Measurements from ENCODE around the gene MRRF.

Gene MRRF

DNA sequence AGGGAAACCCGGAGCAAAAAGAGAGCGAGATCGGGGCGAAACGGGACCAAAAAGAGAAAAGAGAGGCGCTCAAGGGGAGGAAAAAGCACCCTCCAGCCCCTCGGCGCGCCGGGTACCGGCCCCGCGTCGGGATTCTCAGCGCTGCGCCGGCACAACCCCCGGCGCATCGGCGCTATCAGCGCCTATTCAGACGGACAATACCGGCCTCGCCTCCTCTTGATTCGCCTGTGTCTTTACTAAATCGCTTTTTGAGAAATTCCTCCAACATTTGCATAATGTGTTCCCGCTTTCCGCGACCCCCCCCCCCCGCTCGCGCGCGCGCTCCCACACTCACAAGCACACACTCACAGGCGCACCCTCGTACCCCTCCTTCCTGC, 36.5 kb upstream of the MRRF start:
- in situ Hi-C loops (cut with MboI; ENCODE audit: low sequenced_read_pairs): no loop called here

DNA sequence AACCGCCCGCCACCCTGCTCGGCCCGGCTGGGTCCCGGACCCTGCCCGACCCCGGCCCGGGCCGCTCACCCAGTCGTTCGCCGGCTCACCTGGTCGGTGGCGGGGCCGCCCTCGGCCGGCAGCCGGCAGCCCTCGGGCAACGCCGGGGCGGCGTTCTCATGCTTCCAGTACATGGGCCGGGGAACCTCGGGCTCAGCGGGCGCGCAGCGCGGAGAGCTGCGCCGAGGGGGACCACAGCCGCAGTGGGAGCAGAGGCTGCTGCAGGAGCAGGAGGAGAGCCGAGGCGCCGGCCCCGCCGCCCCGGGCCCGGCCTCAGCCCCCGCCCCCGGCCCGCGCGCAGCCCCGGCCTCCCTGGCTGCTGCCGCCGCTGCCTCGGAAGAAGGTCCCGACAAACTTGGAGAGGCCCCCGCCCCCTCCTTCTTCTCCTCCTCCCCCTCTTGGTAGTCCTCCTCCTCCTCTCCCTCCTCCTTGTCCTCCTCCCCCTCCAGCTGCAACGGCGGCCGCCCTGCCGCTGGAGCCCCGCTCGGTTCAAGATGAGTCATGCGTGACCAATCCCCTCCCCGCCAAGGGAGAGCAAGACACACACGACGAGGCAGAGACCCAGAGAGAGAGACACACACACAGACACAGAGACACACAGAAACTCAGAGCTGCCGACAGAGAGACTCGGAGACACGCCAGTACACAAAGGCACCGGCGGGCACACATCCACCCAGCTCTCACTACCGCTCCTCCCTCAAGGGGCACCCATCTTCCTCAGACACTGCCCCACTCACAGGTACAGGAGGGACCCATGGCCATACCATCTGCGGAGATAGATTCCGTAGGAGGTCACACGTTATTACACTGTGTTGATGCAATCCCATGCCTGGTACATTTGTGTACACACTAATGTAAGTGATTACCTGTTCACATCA, 35.9 kb upstream of the MRRF start, which contains the start of gene LHX6:
TSS of gene LHX6 (minus strand) at position 390 of the 917 bp plus-strand sequence. CDS start at position 173, 217 bp downstream.
- in situ Hi-C loops (cut with MboI; ENCODE audit: low sequenced_read_pairs): no loop called here

DNA sequence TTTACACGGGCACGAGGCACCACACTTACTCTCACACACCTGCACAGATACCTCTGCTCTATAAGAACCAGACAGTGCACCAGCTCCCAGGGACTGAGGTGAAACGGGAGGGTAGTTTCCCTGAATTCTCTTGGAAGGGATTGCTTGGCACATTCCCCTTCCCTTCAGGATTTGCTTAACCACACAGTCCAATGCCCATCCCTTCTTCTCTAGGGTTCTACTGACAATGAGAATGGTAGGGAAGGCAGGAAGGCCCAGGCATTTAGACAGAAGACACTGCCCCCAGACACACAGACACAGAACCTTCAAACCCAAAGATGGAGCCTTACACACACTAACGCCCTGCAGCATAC, 35.2 kb upstream of the MRRF start:
- in situ Hi-C loops (cut with MboI; ENCODE audit: low sequenced_read_pairs): no loop called here

DNA sequence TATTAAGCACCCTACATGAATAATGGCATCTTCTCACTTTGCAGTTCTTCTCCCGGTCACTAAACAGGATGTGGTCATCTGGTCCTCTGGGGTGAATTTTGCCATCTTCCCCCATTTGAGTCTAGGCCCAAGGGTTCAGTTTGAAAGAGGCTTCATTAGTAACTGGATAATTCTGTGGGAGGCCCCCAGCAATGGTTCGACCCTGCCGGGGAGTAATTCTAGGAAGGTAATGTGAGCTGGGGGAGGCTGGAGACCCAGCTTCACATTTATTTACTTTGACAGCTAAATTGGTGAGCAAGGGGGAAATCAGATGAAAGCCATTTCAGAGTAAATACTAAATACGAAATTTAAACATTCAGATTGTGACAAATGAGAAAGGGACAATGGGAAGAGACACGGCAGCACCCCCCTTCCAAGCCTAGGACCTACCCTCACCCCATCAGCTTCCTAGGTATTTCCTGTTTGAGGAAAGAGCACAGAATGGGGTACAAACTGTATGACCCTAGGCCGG, 31.8 kb upstream of the MRRF start:
- in situ Hi-C loops (cut with MboI; ENCODE audit: low sequenced_read_pairs): no loop called here

DNA sequence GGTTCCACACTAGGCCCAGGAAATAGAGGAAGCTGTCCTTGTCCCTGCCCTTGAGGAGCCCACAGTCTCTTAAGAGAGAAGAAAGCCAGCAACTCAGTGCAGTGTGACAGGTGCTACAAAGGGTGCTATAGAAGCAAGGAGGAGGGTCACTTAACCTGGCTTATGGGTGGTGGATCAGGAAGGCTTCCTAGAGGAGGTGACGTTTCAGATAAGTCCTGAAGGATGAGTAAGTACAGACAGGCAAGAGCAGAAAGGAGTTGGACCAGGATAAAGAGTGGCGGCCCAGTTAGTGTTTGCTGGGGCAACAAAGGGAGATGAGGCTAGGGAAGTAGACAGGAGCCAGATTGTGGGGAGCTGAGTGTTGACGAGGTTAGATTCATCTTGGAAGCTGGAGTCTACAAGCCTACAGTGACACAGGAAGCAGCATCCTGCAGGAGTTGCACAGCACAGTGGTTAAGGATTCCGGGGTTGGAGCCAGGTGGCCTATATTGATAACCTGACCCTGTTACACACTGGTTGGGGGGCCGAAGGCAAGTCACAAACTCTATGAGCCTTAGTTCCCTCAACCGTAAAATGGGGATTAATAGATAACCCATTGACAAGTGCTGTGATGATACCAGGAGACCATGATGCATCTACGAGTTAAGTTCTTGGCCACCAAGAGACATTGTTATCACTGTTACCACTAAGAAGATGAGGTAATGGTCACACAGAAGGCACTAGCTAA, 30.5 kb upstream of the MRRF start:
- in situ Hi-C loops (cut with MboI; ENCODE audit: low sequenced_read_pairs): no loop called here

DNA sequence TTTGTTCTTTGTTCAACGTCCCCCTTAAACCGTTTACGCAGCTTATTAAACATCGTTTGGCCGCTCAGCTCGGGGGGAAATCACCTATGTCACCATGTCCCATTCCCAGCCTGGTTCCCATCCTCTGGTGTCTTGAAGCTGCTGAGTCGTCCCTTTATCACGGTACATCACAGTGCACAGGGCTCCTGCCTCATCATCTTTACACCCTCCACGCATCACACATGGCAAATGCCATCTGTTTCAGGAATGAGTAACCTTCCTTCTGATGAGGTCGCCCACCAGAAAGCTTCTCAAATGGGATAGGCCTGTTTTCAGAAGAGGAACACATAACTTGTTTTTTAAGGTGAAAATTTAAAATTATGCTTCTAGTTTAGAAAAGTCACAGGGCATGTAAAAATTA, 28.0 kb upstream of the MRRF start:
- in situ Hi-C loops (cut with MboI; ENCODE audit: low sequenced_read_pairs): no loop called here

DNA sequence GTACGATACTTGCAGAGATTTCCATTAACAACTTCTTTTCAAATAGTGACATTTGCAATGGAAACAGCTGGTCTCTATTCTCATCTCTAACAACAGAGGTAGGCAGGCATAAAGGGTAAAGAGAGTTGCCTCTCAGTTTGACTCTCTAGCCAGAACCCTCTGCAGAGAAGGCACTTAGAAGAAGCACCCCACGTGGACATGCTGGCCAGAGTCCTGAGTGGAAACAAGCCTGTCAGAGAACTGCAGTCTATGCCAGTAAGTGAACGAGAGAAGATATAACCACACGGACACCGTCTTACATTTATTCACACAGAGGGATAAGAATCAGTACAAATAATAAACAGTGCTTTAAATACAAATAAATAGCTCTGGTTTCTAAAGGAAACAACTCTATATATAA, 25.0 kb upstream of the MRRF start:
- in situ Hi-C loops (cut with MboI; ENCODE audit: low sequenced_read_pairs): no loop called here

DNA sequence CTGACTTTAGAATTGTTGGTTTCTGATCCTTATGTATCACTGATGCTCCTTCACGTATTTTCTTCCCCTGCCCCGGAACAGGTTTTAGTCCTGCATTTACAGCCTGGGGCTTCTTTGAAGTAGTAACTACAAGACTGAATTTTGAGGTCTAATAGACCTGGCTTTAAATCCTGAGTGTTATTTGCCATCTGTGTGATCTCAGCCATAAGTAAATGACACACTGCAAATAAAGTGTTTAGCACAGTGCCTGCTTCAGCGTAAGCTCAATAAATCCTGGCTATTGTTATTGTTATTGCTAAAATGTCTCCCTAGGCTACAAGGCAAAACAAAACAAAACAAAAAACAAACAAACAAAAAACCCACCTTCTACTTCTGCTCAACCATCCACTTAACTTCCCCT, 20.3 kb upstream of the MRRF start:
- in situ Hi-C loops (cut with MboI; ENCODE audit: low sequenced_read_pairs): no loop called here

DNA sequence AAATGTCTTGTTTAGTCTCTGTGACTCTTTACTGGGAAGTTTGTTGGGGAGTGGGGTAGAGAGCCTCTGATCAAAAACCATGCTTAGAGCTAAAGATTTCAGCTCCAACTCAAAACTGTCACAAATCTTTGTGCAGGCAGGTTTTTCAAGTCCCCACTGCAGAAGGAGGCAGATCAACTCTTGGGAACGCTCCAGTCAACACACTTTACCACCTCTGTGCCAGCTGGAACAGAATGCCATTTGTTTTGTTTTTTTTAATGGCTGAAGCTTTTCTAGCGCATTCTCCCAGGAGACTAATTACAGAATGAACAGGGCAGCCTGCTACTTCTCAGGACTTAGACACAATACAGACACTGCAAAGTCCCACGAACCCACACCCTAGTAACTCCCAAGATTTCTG, 18.0 kb upstream of the MRRF start:
- in situ Hi-C loops (cut with MboI; ENCODE audit: low sequenced_read_pairs): no loop called here

DNA sequence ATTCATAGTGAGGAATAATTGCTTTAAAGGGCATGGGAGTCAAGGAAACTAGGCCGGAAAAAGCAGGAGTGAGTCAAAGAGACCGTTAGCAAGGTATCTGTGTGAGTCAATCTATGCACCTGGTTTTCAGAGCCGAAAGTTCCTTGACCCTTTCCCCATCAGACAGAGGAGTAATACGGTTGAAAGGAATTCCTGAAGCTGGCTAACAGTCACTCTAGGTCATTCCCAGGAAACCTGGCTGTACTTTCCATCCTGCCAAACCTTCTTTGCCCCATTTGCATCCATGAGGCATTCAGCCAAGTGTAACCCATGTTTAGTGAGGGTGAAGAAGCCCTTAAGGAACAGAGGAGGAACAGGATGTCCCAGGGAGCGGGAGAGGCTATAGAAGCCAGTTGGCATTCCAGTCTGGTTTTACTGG, 16.2 kb upstream of the MRRF start:
- in situ Hi-C loops (cut with MboI; ENCODE audit: low sequenced_read_pairs): no loop called here

DNA sequence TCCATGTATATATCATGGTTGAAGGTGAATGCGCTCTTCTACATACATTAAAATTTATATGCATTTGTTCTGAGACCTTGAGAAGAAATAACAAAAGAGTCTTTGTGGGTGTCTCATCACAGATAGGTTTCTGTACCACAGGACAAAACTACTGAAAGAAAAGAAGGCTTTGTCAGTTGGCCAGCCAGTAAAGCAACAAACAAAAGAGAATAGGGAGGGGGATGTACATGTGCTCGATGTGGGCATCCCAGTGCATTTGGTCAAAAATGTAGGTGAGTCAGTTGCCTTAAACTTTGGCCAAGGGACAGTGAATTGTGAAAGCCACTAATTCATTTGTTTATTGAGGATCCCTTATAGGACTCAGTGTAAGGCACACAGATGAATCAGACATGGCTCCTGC, 13.3 kb upstream of the MRRF start:
- in situ Hi-C loops (cut with MboI; ENCODE audit: low sequenced_read_pairs): no loop called here

DNA sequence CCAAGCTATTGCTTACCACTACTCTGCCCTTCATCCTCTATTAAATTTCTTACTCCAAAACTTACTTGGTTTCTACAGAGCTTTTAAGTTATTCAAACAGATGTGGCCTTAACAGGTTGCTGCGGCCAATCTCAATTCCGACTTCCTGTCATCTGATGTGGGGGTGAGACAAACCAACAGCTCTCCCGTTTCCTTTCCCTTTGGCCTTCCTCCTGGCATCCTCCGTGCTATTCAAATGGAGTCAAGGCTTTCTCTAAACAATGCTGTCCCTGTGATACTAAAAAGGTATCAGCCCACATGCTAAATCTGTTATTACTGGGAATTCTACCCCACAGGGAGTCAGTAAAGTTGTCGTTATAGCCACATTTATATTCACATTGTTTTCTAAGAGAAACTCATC, 11.9 kb upstream of the MRRF start:
- in situ Hi-C loops (cut with MboI; ENCODE audit: low sequenced_read_pairs): no loop called here

DNA sequence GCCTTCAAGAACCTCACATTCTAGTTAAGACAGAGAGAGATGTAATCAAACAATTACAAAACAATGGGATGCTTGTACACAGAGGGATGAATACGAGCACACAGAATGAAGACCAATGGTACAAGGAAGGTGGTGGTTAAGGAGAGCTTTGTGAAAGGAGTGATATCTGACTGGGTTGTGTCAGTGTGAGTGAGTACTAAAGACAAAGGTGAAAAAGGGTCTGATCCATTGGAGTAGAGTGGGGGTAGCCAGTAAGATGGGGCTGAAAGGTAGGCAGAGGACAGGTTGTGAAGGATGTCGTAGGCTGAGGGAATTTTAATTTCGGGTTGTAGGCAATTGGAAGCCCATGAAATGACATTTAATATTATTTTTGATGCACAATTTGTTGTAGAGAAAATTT, 9.9 kb upstream of the MRRF start:
- in situ Hi-C loops (cut with MboI; ENCODE audit: low sequenced_read_pairs): no loop called here

DNA sequence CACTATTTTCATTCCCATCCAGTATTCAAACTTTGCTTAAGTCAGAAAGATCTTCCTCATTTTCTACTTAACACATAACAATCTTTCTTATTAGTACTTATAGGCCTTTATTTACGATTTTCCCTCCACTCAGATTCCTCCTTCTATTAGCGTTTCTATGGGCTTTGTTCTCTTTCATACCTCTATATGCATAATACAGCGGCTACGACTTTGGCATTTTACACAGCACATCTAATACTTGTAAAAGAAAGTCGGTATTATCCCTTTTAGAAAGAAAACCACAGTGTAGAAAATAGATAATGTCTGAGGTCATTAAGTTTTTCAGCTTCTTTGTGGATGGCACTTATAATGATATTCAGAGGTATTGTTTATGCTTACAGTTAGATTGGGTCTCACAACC, 8.5 kb upstream of the MRRF start:
- in situ Hi-C loops (cut with MboI; ENCODE audit: low sequenced_read_pairs): no loop called here

DNA sequence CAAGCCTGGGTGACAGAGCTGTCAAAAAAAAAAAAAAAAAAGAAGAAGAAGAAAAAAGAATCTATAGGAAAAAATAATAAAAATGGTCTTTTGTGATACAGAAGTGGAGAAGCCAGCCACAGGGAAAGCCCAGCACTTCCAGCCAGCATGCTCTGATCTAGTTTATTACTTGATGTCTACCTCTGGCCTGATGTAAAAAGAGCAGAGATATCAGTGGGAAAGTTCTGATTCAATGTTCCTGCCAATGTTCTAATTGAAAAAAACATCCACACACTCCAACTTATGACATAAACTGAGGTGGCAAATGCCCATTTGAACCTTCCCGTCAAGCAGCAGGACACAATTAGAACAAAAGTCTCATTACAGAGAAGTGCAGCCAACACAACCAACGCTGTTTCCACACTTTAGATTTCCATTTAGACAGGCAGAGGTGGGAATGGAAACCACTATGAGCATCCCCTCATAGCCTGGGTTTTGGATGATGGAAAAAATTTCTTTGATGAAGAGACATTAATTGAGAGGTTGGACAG, 5.7 kb upstream of the MRRF start:
- in situ Hi-C loops (cut with MboI; ENCODE audit: low sequenced_read_pairs): no loop called here

DNA sequence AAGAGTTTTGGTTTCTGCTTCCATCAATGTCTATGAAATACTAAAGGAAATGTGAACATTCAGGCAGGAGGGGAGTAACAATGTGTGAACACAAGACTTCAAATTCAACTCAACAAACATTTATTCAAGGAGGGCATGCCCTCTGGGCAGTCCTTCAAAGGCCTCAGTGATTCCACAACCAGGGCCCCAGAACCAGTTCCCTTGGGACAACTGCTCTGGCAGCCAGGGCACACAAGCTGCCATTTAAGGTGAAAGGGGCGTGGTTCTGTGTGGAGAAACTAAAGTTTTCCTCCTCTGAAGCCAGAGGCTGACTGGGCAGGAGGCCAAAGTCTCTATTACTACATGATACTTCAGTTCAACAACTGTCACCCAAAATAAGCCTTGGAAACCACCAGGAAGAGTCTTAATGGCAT, 3.2 kb upstream of the MRRF start:
- in situ Hi-C loops (cut with MboI; ENCODE audit: low sequenced_read_pairs): no loop called here

DNA sequence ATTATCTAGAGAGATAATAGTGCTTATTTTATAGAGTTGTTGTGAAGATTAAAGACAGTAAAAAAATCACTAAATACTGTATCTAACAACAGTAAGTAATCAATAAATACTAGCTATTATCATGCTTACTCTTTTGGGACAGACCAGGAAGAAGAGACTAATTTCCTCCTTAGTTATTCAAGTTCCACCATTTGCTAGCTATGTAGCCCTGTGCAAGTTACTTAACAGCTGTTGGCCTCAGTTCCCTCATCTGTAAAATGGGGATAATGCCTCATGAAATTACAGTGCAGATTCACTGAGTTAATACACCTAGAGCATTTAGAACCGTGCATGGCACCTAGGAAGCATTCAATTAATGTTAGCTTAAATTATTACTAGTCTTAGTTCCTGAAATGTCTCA, 2.6 kb upstream of the MRRF start:
- in situ Hi-C loops (cut with MboI; ENCODE audit: low sequenced_read_pairs): no loop called here

DNA sequence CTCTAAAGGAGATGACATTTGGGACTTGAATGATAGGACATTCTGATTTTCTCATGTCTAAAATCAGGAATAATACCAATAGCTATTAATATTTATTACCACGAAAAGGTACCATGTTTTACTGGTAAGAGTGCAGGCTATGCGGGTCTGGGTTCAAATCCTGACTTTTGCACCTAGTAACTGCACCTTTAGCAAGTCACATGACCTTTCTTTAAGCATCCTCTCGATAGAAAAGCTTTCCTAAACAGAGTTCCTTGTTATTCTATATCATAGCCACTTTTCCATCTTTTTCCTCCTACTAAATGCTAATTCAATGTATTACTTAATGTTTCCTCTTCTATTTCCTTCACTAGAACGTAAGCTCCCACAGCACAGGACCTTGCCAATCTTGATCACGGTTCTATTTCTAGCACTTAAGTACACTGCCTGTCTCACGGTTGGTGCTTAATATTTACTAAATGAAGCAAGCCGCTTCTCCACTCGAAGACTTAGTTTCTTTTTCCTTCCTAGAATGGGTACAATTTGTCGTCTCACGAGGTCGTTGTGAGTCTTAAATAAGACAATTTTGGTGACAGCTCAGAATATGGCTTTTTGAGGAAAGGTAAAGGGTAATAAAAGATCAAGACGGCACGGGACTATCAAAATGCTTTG, 858 bp upstream of the MRRF start:
- in situ Hi-C loops (cut with MboI; ENCODE audit: low sequenced_read_pairs): no loop called here

DNA sequence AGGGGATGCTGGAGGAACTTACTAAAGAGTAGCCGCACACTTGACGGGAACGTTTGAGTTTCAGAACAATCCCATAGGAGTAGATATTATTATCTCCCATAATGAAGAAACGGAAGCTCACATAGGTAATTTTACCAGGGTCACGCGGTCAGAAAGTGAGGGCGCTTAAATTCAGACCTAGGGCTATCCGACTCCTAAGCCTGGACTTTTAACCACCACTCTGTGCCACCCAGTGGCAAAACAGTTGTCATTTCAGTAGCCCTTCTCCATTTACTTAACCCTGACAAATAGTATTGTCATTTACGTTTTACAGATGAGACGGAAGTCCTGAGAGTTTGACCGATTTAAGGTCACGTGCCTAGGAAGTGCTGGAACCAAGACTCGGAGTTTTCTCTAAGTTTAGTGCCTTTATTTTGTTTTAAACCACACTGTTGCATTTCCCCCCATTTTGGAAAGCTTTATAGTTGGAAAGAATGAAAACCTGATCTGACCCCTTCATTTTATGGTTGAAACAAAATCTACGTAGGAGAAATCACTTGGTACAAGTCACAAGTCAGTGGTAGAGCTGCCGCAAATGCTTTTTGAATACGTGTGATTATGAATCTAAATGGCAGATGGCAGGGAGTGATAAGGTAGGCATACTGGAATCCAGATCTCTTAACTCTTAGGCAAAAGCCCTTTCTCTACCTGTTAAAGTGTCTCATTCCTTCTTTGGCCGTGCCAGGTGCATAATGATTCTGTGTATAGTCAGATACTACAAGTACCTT, 650 bp downstream of the MRRF start:
- in situ Hi-C loops (cut with MboI; ENCODE audit: low sequenced_read_pairs): no loop called here

DNA sequence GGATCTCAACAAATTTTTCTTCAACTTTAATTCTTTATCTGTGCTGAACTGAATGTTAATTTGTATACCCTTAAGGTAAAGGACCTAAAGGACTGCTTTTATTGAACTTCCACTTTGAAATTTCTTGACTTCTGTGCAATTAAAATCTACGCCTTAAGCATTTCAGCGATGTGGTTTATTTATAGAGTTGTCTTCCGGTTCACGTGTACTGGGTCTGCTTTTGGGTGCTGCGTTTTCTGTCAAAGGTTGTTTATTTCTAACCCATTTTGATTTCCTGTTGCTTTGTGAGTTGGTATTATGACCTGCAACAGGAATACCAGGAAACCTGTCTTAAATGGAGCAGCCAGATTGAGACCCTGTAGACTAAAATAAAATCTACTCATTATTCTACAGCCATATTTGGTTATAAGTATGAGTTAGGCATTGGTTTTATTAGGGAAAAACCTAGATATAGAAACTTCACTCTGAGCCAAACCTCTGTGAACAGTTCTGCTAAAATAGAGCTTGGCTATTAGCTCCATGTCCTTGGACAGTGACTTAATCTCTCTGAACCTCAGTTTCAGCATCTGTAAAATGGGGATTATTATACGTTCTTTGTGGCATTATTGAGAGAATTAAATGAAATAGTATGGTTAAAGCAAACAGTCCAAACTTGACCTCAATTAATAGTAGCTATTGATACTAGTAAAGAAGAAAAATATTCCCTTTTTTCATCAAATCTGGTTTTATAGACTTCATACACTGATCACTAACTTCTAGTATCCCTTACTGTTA, 3.5 kb downstream of the MRRF start:
- in situ Hi-C loops (cut with MboI; ENCODE audit: low sequenced_read_pairs): no loop called here
